ENCODE data around the gene ITPRIPL2.

The ITPRIPL2 gene

DNA sequence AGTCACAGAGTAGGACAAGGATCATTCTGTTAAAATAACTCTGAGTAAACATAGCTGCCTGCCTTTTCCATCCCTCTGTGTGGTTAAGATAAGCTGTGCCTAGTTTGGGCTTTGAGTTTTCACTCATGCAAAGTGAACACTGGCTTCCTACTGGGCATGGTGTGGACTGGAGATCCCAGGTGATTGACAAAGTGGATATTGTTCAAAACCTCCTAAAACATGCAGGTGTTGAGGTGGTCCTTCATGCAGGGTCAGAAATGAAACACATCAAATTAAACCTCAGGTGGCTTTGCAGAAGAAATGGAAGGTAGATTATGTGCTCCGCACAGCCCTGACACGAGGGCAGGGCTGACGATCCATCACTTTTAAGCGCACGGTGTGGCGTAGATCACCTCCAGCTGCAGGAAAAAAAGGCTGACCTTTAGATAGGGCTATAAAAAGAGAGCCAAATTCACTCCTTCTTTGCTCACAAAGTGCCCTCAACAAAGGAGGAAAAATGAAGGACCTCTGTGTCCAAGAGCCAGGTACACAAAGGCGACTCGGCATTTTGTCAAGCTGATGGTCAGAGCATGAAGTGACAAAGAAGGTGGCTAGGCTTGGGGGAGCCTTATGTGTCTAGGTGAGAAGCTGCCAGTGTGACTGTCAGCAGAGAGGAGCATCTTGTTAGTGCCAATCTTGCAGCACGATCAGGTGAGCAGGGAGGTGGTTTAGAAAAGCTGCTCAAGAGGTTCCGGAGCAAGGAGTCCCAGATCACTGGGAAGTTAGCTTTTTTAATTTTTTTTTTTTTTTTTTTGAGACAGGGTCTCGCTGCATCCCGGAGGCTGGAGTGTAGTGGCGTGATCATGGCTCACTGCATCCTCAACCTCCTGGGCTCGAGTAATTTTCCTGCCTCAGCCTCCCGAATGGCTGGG, 19.9 kb upstream of the ITPRIPL2 start:
- DNase-seq, result no peak

DNA sequence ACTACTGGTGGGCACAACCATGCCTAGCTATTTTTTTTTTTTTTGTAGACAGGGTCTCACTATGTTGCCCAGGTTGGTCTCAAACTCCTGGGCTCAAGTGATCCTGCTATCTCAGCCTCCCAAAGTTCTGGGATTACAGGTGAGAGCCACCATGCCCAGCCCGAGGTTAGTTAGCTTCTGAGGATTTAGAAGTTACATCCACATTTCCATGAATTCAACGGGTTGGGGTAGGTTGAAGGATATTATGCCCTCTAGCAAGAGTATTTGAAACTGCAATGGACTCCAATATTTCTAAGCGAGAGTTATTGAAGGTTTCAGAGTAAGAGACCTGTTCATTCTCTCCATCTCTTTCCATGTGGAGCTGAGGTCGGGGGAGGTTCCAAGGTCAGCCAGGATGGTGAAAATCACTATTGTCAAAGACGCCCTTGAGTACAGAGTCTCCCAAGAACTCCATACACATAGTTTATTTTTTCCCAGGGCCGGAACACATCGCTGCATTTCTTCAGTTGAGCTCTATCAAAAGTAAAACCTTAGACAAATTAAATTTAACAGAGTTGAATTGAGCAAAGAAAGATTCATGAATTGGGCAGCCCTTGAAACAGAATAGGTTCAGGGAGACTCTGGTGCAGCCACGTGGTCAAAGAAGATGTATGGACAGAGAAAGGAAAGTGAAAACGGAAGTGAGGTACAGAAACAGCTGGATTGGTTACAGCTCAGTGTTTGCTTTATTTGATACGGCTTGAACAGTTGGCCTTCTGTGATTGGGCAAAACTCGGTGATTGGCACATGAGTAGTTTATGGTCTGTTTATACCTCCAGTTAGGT, 19.0 kb upstream of the ITPRIPL2 start:
- no peak for DNase-seq

DNA sequence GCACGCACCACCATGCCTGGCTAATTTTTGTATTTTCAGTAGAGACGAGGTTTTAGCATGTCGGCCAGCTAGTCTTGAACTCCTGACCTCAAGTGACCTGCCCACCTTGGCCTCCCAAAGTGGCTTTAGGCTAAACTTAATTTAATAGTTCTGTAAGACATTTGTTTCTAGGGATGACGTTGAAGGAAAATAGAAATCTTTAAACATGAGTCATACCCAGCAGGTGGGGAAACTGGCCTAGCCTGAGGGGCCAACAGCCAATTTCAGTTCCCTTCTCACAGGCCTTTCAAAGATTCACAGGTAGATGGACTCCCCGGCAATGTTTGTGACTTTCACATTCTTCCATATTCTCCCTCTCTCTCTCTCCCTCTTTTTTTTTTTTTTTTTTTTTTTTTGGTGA, 18.1 kb upstream of the ITPRIPL2 start:
- no peak for DNase-seq

DNA sequence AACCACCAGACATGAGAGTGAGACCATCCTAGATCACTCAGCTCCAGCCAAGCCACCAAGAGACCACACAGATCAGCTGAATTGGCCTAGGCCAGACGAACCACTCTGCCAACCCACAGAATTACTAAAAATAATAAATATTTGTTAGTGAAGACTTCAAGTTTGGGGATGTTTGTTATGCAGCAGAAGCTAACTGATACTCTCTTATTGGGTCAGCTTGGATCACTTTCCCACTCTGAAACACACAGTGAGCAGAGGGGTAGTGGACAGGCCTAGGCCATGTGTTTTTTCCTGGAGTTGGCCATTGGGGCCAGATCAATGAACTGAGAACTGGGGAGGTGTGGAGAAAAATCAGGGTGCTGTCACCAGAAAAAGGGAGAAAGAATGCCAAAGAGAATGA, 15.6 kb upstream of the ITPRIPL2 start:
- no peak for DNase-seq

DNA sequence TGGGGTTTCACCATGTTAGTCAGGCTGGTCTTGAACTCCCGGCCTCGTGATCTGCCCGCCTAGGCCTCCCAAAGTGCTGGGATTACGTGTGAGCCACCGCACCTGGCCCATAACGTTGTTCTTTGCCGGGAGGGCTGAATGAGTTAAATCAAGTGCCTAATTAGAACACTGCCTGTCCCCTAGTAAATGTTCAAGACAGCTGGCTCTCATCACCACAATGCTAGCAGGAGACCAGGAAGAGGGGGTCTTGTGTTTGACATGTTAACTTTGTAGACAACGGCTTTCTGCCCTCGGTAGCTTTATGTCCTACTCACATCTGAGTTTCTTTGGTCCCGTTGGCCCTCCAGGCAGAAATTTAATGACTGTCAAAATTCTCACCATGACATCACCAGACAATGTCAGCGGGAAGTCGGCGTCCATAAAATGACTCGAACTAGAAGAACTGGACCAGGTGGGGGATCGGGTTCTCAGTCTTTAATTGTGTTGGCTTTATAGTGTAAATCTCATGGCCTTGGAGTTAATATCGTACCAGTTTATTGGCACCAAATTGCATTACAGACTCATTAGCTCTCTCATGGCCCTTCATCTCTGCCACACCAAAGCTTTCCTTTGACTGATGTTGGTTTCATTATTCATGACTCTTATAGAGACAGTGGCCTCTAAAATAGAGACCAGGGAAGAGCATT, 11.4 kb upstream of the ITPRIPL2 start:
- no peak for DNase-seq

DNA sequence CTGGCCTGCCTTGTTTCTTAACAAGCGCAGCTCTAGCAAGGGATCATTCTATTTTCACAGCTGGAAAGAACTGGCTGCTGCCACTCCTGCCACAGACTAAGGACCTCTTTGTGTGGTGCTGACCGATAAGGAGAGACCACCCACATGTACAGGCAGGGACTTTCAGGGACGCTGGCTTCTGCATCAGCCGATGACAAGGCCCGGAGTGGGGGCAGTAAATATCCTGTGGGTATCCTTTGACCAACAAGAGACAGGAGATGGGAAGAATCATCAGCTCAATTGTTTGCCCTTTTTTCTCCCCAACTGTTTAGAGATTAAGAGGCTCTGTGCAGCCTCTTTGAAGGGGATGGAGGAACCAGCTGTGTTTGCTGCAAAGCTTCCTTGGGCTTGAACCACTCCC, 9.2 kb upstream of the ITPRIPL2 start:
- DNase-seq, result no peak

DNA sequence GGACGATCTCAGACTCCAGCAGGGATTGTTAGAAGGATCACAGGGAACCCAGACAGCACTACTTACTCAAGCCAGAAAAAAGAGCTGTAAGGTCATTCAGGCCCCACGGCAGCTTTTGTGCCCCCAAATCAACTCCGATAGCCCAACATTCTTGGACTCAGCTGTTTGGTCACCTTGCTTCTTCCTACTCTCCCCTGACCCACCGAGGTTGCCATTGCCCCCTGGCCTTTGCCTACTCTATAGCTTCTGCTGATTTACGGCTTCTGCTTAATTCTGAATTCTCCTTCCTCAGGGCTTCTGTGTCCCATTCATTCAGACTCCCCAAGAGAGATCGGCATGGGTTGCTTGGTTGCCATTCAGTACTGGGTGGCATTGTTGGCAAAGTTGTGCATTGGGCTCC, 8.6 kb upstream of the ITPRIPL2 start:
- no peak for DNase-seq

DNA sequence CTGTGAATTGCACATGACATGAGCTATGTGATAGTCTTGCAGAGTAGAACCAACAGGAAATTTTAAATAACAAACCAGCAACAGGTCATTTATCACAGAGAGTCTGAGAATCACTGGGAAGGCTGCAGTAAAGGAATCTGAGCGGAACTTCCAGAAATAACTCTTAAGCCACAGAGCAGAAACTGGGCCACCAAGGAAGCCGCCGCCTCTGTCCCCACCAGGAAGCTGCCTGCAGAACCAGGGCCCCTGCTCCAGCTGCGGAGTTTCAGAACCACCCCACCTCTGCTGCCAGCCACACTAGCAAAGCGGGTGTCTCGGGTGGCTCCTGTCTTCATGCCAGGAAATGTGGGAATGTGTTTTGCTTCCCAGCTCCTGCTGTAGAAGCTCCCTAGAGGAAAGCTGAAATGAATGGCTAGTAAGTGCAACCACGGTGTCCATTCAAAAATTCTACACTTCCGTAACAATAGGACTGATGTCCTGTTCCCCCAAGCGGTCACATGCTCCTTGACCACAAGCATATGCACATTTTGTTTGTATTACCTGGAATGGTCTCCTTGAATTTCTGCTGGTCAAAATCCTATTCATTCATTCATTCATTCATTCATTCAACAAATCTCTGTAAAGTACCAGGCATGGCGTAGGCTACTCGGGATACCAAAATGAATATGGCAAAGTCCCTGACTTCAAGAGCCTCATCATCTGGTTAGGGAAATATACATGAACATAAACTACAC, 7.7 kb upstream of the ITPRIPL2 start:
- no peak for DNase-seq

DNA sequence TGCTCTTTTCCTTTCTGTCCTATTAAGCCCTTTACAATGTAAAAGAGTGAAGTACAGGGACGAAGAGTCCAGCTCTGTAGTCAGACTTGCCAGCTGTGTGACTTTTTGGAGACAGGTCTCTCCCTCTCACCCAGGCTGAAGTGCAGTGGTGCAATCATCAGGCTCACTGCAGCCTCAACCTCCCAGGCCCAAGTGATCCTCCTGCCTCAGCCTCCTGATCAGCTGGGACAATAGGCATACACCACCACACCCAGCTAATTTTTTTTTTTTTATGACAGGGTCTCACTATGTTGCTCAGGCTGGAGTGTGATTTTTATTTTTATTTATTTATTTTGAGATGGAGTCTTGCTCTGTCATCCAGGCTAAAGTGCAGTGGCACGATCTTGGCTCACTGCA, 7.1 kb upstream of the ITPRIPL2 start:
- no peak for DNase-seq

DNA sequence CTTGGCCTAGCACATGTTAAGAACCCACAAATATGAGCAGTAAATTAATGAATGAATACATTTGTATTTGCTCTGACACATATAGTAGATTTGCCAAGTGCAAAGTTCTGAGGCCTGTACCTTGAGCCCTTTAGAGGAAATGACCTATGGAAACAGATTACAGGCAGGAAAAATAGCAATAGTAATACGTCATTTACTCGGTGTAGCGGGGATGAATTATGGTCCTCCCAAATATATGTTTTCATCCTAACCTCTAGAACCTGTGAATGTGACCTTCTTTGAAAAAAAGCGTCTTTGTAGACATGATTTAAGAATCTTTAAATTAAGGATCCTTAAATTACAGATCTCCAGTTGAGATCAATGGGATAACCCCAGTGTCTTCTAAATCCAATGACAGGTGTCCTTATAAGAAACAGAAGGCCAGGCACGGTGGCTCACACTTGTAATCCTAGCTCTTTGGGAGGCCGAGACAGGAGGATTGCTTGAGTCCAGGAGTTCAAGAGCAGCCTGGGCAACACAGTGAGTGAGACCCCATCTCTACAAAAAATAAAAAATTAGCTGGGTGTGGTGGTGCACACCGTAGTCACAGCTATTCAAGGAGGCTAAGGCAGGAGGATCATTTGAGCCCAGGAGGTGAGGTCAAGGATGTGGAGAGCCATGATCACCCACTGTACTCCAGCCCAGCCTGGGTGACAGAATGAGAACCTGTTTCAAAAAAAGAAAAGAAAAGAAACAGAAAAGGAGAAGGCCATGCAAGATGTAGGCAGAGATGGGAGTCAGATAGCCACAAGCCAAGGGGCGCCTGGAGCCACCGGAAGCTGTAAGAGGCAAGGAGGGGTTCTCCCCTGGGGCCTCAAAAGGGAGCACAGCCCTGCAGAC, 5.1 kb upstream of the ITPRIPL2 start:
- DNase-seq, result no peak

DNA sequence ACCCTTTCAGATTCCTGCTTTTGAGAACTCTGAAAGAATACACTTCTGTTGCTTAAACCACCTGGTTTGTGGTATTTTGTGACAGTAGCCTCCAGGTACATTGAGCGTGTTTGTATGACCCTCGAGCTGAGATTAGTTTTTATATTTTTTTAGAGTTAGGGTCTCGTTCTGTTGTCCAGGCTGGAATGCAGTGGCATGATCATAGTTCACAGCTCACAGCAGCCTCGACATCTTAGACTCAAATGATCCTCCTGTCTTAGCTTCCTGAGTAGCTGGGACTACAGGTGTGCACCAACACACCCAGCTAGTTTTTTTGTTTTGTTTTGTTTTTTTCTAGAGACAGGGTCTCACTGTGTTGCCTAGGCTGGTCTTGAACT, 4.5 kb upstream of the ITPRIPL2 start:
- DNase-seq, result no peak

DNA sequence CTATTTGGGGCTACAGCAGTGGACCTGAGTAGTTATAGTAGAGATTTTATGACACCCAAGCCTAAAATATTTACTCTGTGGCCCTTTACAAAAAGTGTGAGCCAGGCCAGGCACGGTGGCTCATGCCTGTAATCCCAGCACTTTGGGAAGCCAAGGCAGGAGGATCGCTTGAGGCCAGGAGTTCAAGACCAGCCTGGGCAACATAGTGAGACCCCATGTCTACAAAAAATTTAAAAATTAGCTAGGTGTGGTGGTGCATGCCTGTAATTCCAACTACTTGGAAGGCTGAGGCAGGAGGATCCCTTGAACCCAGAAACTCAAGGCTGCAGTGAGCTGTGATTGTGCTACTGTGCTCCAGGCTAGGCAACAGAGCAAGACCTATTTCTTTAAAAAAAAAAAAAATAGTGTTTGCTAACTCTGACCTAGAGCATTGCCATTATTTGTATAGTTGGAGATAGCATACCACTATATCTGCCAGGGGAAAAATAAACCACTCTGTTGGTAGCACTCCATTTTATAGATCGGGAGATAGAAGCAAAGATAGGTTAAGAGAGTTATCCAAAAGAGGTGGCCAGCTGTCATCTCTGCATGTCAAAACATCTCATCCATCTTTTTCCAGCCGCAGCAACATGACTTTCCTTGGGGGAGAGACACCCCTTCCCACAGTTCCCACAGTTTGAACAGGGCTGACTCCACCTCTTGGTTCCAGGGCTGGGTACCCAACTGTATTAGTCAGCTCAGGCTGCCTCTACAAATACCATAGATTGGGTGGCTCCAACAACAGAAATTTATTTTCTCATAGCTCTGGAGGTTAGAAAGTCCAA, 3.0 kb upstream of the ITPRIPL2 start:
- DNase-seq, result no peak

DNA sequence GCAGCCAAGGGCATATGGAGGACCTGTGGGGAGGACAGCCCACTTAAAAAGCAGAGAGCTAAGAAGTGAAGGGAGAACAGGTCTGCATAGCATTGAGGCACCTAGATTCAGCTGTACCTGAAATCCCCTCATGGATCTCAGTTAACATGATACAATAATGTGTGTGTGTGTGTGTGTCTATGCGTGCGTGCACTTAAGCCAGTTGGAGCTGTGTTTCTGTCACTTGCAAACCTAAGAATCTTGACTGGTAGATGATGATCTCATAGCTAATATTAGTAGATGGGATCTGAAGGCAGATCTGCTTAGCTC, 1.7 kb upstream of the ITPRIPL2 start:
- DNase-seq, result no peak

DNA sequence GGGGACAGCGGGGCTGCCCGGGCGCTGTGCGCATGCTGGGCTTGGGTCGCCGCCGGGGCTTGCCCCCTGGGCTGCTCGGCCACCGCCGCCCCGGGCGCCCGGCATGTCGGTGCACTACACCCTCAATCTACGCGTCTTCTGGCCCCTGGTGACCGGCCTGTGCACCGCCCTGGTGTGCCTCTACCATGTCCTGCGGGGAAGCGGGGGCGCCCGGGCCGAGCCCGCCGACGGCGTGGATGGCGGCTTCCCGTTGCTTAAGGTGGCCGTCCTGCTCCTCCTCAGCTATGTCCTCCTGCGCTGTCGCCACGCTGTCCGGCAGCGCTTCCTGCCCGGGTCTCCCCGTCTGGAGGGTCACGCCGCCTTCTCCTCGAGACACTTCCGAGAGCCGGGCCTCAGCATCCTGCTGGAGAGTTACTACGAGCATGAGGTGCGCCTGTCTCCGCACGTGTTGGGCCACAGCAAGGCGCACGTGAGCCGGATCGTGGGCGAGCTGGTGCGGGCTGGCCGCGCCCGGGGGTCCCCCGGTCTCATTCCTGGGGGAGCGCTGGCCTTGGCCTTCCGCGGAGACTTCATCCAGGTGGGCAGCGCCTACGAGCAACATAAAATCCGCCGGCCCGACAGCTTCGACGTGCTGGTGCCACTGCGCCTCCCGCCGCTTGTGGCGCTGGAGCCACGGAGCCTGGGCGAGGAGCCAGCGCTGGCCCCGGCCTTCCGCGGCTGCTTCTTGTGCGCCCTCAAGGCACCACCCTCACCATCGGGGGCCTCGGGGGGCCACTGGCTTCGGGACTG, 789 bp downstream of the ITPRIPL2 start:
- DNase-seq, result no peak

DNA sequence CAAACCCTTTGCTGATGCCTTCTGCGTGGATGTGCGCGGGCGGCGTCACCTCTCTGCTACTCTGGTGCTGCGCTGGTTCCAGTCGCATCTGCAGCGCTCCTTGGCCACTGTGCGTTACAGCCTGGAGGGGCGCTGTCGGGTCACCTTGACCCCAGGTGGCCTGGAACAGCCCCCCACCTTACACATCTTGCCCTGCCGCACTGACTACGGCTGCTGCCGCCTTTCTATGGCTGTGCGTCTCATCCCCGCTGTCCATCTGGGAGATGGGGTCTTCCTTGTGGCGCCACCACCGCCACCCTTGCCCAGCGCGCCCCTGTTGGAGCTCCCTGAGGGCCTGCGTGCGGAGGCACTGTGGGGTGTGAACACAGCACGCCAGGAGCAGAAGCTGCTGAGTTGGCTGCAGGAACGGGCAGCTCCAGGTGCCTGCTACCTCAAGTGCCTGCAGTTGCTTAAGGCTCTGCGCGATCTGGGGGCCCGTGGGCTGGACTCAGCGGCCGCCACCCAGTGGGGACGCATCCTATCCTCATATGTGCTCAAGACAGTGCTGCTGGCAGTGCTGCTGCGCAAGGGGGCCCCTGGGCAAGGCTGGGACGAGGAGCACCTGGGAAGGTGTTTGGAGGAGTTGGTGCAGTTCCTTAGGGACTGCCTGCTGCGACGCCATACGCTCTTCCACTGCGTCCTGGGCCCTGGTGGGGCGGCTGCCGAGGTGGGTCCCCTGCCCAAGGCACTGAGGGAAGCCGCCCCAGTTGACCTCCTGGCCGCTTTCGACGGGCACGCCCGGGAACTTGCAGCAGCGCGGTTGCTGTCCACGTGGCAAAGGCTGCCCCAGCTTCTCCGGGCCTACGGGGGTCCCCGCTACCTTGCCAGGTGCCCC, 1.6 kb downstream of the ITPRIPL2 start:
- DNase-seq, result no peak

DNA sequence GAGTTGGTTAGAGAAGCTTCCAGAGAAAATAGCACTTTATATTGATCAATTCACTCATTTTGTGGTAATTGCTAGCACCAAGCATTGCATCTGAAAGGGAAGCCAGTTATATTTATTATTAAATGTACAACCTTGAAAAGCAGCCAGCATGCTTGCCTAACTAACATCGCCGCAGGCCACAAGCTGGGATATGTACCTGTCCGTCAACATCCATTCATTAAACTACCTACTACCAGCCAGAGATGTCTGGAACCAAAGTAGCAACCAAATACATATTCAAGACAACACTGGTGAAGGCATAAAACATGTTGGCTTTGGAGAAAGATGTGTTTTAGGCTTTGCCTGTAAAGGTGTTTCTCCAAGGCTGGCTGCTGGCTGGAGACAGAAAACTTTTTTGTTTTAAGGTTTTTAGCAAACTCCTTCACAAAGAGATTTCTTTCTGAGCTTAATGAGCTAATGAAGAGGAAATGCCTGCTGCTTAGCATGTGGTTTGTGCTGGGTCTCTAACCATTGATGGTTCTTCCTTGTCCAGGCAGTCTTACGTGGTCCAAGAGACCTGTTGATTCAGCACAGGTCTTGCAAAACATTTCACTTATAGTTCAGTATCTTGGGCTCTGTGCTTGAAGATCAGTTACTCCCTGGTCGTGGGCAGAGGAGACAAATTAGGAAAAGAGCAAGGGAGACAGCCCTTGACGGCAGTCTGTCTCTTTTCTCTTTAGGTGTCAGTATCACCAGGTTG, 3.1 kb downstream of the ITPRIPL2 start:
- no peak for DNase-seq

DNA sequence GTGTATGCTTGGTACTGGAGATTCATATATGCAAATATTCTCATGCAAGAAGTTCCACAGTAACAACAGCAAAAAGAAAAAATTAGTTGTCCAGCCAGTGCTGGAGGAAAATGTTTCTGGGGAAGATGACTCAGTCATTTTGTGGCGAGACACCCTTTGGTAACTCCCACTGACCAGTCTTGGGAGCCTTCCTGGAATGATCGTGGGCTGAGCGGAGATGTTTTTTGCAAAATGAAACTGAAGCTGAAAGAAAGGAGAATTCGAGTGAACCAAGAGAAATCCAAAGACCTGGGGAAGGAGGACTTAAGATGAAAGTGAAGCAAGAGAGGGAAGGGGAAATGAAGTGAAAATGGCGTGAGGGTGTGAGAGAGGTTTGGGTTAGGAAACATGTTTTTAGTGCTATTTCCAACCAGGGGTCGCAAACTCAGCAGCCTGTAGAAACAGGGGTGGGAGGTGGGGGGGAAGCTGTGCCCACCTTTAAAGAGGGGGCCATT, 5.2 kb downstream of the ITPRIPL2 start:
- no peak for DNase-seq

DNA sequence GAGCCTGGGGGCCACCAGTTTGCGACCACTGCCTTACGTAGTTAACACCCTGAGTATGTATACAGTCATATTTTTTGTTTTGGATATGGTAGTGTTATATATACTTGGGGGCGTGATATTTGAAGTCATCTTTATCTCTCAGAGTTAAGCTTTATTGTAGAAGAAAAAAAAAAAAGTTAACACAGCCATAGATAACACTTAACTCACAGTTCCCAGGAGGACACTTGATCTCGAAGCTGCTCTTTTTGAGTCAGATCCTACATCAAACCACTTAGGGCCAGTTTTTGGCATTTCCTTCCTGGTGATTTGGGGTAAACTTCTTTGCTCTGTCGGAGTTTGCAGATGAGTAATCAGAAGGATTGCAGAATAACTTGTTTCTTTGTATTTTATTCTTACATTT, 5.8 kb downstream of the ITPRIPL2 start:
- no peak for DNase-seq
